Upper lobe of left lung (tissue), 6 donors: ENCODE results near the gene FYN. TPM values are rescaled to one million over a fixed set of nuclear protein-coding genes. Genes with fewer than 3 reads are reported as not detected.

ENCODE experiments used
- ATAC-seq, 2 donors: fragments of 200-7000 bp; cut with Tn5 transposase; one replicate each; pipeline ENCODE4 v1.9.1; 2022; ENCODE audit warnings: mild to moderate bottlenecking in 2 of 2, moderate library complexity in 2 of 2; ENCODE audit not compliant: low FRiP score in 2 of 2
- DNase-seq, 2 donors: peaks; one replicate each; pipeline ENCODE4 v3.0.0-alpha.2; 2019 to 2020
- H3K27ac ChIP-seq, 4 donors: fragments of 200-600 bp; sonication (generic); one replicate each; pipeline ENCODE4 v1.5.1; 2016 to 2019
- H3K27me3 ChIP-seq, 4 donors: fragments of 200-600 bp; sonication (generic); one replicate each; pipeline ENCODE4 v1.5.1; 2017 to 2019
- H3K36me3 ChIP-seq, 4 donors: fragments of 200-600 bp; sonication (generic); one replicate each; pipeline ENCODE4 v1.5.1; 2016 to 2019
- H3K4me1 ChIP-seq, 4 donors: fragments of 200-600 bp; sonication (generic); one replicate each; pipeline ENCODE4 v1.5.1; 2018 to 2019
- H3K4me3 ChIP-seq, 4 donors: fragments of 200-600 bp; sonication (generic); one replicate each; pipeline ENCODE4 v1.5.1; 2017 to 2019; ENCODE audit warnings: mild to moderate bottlenecking in 2 of 4, moderate library complexity in 1 of 4
- H3K9me3 ChIP-seq, 4 donors: fragments of 200-600 bp; sonication (generic); one replicate each; pipeline ENCODE4 v1.5.1; 2018 to 2019
- CTCF ChIP-seq, 6 experiments: fragments of 450-650 bp in 4 of 6; fragments of 200-600 bp in 2 of 6; sonication (generic) in 2 of 6; IDR thresholded peaks; one replicate each; pipeline ENCODE4 v1.5.1; 2016 to 2019; ENCODE audit warnings: antibody characterized with exemption in 6 of 6
- EP300 ChIP-seq, 4 donors: sonication (generic); formaldehyde crosslinking; IDR thresholded peaks; one replicate each; pipeline ENCODE4 v1.5.1; 2017; ENCODE audit warnings: antibody characterized with exemption in 4 of 4, control low read depth in 2 of 4
- POLR2A ChIP-seq, 4 donors: fragments of 450-650 bp; IDR thresholded peaks; one replicate each; pipeline ENCODE4 v1.5.1; 2016 to 2017; ENCODE audit warnings: antibody characterized with exemption in 4 of 4, mild to moderate bottlenecking in 2 of 4
- POLR2AphosphoS5 ChIP-seq, 2 donors: sonication (generic); formaldehyde crosslinking; IDR thresholded peaks; one replicate each; pipeline ENCODE4 v1.5.1; 2017; ENCODE audit warnings: antibody characterized with exemption in 2 of 2
- WGBS, 2 donors: methylation state at CpG; one replicate each; pipeline ENCODE4 v1.1.5; 2017 to 2018; 5-methylcytosine and 5-hydroxymethylcytosine counted together
- total RNA-seq, 6 donors: library from RNA; depleted of rRNA in 4 of 6; stranded (reverse); fragments of >200 nt in 4 of 6; gene quantifications; one replicate each; pipeline versions ENCODE4 v1.1.0 to v1.2.1, GENCODE V29; 2016 to 2021
- donor health status: DM: no; HTN: no; CAD: no; lungs with moderate emphysema.
- donor health status: DM: no; HTN: yes; CAD: no; lungs with severe emphysema.

FYN gene
- total RNA-seq, 6 donors from 2014 or later: 69.1 to 181 (median 113) TPM

- TF ChIP-seq POLR2AphosphoS5 (IDR thresholded peaks at IDR 0.05) (peak in 1 of 2 donors; percentile 11), CTCF (IDR thresholded peaks at IDR 0.05) (peak in 1 of 6 experiments; percentile 29), POLR2A (IDR thresholded peaks at IDR 0.05) (no peak), EP300 (IDR thresholded peaks at IDR 0.05) (no peak)
- H3K27ac ChIP-seq: peak overlapping the region; percentile 42 to 79 (median 76)
- peak; percentile 52 to 77 for ATAC-seq
- no peaks in the 10 kb centered on the region for H3K36me3 ChIP-seq
- WGBS, 2 donors: 55 to 68% methylated on average over 8 of the region's 8 CpGs
- H3K4me3 ChIP-seq: no peak overlapping the region
- H3K27me3 ChIP-seq: no peaks in the 10 kb centered on the region
- no peaks in the 10 kb centered on the region for H3K9me3 ChIP-seq
- H3K4me1 ChIP-seq: peaks cover 32 to 47% (median 39%) of the 10 kb centered on the region in 4 donors
- peak in 1 of 2 donors; percentile 44 for DNase-seq
These were observed 68.5 kb downstream of the FYN start for GRCh38 chr6:111804627-111805235.

GRCh38 chr6:111803804-111804203, 69.4 kb downstream of the FYN start:
- TF ChIP-seq POLR2AphosphoS5 (IDR thresholded peaks at IDR 0.05) (peak in 1 of 2 donors; percentile 17), EP300 (IDR thresholded peaks at IDR 0.05) (peak in 1 of 4 donors; percentile 32), CTCF (IDR thresholded peaks at IDR 0.05) (no peak)
- Histone ChIP-seq H3K27ac (peak overlapping the region; percentile 42 to 79 (median 76)), H3K4me3 (no peak overlapping the region), H3K36me3 (no peaks in the 10 kb centered on the region), H3K4me1 (peaks cover 32 to 52% (median 39%) of the 10 kb centered on the region in 4 donors), H3K27me3 (no peaks in the 10 kb centered on the region), H3K9me3 (no peaks in the 10 kb centered on the region)
- WGBS, 2 donors: 45 to 51% methylated on average over 5 of the region's 5 CpGs
- no peak for DNase-seq
- ATAC-seq: no peak

- Histone ChIP-seq H3K36me3 (no peaks in the 10 kb centered on the region), H3K4me3 (no peak overlapping the region), H3K4me1 (peaks cover 32 to 52% (median 40%) of the 10 kb centered on the region in 4 donors), H3K27ac (peak overlapping the region; percentile 42 to 79 (median 76)), H3K9me3 (no peaks in the 10 kb centered on the region), H3K27me3 (no peaks in the 10 kb centered on the region)
- WGBS, 2 donors: 67 to 83% methylated on average over 1 of the region's 1 CpG
- DNase-seq (no peak), ATAC-seq (no peak)
- TF ChIP-seq EP300 (IDR thresholded peaks at IDR 0.05): no peak
- TF ChIP-seq POLR2AphosphoS5 (IDR thresholded peaks at IDR 0.05): no peak
- no peak for TF ChIP-seq CTCF (IDR thresholded peaks at IDR 0.05)
- TF ChIP-seq POLR2A (IDR thresholded peaks at IDR 0.05): no peak
These were observed 69.9 kb downstream of the FYN start for GRCh38 chr6:111803371-111803770.

GRCh38 chr6:111802720-111803330, 70.4 kb downstream of the FYN start:
- H3K9me3 ChIP-seq: no peaks in the 10 kb centered on the region
- no peaks in the 10 kb centered on the region for H3K36me3 ChIP-seq
- H3K27ac ChIP-seq: peak overlapping the region in 3 of 4 donors; percentile 75 to 79 (median 76)
- no peaks in the 10 kb centered on the region for H3K27me3 ChIP-seq
- 73 to 76% methylated on average over 2 of the region's 2 CpGs for WGBS, 2 donors
- no peak overlapping the region for H3K4me3 ChIP-seq
- no peak for DNase-seq
- TF ChIP-seq POLR2A (IDR thresholded peaks at IDR 0.05): no peak
- TF ChIP-seq CTCF (IDR thresholded peaks at IDR 0.05): no peak
- no peak for TF ChIP-seq POLR2AphosphoS5 (IDR thresholded peaks at IDR 0.05)
- TF ChIP-seq EP300 (IDR thresholded peaks at IDR 0.05): no peak
- ATAC-seq: no peak
- peaks cover 32 to 52% (median 41%) of the 10 kb centered on the region in 4 donors for H3K4me1 ChIP-seq
